ENCODE measurements around the gene DNAH7.

DNAH7 gene

GRCh38 chr2:195782156-195782555, 286.5 kb downstream of the DNAH7 start:
- H3K36me3 ChIP-seq (ENCODE audit: insufficient read depth, low read length), result no peaks in the 10 kb centered on the region
- TF ChIP-seq FOXP2 (optimal IDR thresholded peaks at IDR 0.05; ENCODE audit: control extremely low read depth, extremely low read length, insufficient read depth) (no peak), POLR2AphosphoS5 (IDR thresholded peaks at IDR 0.05; ENCODE audit: borderline replicate concordance, low read depth, low read length) (no peak), EZH2 (IDR thresholded peaks at IDR 0.05) (no peak)
- H3K9ac ChIP-seq (ENCODE audit: insufficient read length), result no peak overlapping the region
- no peak overlapping the region for H3K4me3 ChIP-seq
- DNase-seq (ENCODE audit: low read depth, low spot score), result no peak
- no peak overlapping the region for H3K27ac ChIP-seq
- no peaks in the 10 kb centered on the region for H3K9me3 ChIP-seq (ENCODE audit: low read depth, low read length)

- no peaks in the 10 kb centered on the region for H3K9me3 ChIP-seq (ENCODE audit: low read depth, low read length)
- no peak for TF ChIP-seq POLR2AphosphoS5 (IDR thresholded peaks at IDR 0.05; ENCODE audit: borderline replicate concordance, low read depth, low read length)
- no peak for TF ChIP-seq EZH2 (IDR thresholded peaks at IDR 0.05)
- TF ChIP-seq FOXP2 (optimal IDR thresholded peaks at IDR 0.05; ENCODE audit: control extremely low read depth, extremely low read length, insufficient read depth), result no peak
- H3K9ac ChIP-seq (ENCODE audit: insufficient read length), result no peak overlapping the region
- DNase-seq (ENCODE audit: low read depth, low spot score), result no peak
- H3K36me3 ChIP-seq (ENCODE audit: insufficient read depth, low read length), result no peaks in the 10 kb centered on the region
- H3K27ac ChIP-seq, result no peak overlapping the region
- H3K4me3 ChIP-seq, result no peak overlapping the region
Observed at GRCh38 chr2:195779491-195779890, 289.1 kb downstream of the DNAH7 start.

GRCh38 chr2:195769975-195770374, 298.7 kb downstream of the DNAH7 start:
- Histone ChIP-seq H3K27ac (no peak overlapping the region), H3K9me3 (ENCODE audit: low read depth, low read length) (no peaks in the 10 kb centered on the region), H3K4me3 (no peak overlapping the region), H3K9ac (ENCODE audit: insufficient read length) (no peak overlapping the region), H3K36me3 (ENCODE audit: insufficient read depth, low read length) (no peaks in the 10 kb centered on the region)
- DNase-seq (ENCODE audit: low read depth, low spot score), result no peak
- no peak for TF ChIP-seq POLR2AphosphoS5 (IDR thresholded peaks at IDR 0.05; ENCODE audit: borderline replicate concordance, low read depth, low read length)
- no peak for TF ChIP-seq FOXP2 (optimal IDR thresholded peaks at IDR 0.05; ENCODE audit: control extremely low read depth, extremely low read length, insufficient read depth)
- no peak for TF ChIP-seq EZH2 (IDR thresholded peaks at IDR 0.05)

- H3K4me3 ChIP-seq, result no peak overlapping the region
- DNase-seq (ENCODE audit: low read depth, low spot score), result no peak
- H3K9me3 ChIP-seq (ENCODE audit: low read depth, low read length), result no peaks in the 10 kb centered on the region
- no peaks in the 10 kb centered on the region for H3K36me3 ChIP-seq (ENCODE audit: insufficient read depth, low read length)
- H3K9ac ChIP-seq (ENCODE audit: insufficient read length), result no peak overlapping the region
- TF ChIP-seq EZH2 (IDR thresholded peaks at IDR 0.05), result no peak
- TF ChIP-seq FOXP2 (optimal IDR thresholded peaks at IDR 0.05; ENCODE audit: control extremely low read depth, extremely low read length, insufficient read depth), result no peak
- no peak for TF ChIP-seq POLR2AphosphoS5 (IDR thresholded peaks at IDR 0.05; ENCODE audit: borderline replicate concordance, low read depth, low read length)
- H3K27ac ChIP-seq, result no peak overlapping the region
Observed at GRCh38 chr2:195768431-195768830, 300.2 kb downstream of the DNAH7 start.

GRCh38 chr2:195766691-195767090, 301.9 kb downstream of the DNAH7 start:
- Histone ChIP-seq H3K9me3 (ENCODE audit: low read depth, low read length) (no peaks in the 10 kb centered on the region), H3K4me3 (no peak overlapping the region), H3K9ac (ENCODE audit: insufficient read length) (no peak overlapping the region), H3K36me3 (ENCODE audit: insufficient read depth, low read length) (no peaks in the 10 kb centered on the region), H3K27ac (no peak overlapping the region)
- DNase-seq (ENCODE audit: low read depth, low spot score), result no peak
- TF ChIP-seq POLR2AphosphoS5 (IDR thresholded peaks at IDR 0.05; ENCODE audit: borderline replicate concordance, low read depth, low read length), result no peak
- TF ChIP-seq FOXP2 (optimal IDR thresholded peaks at IDR 0.05; ENCODE audit: control extremely low read depth, extremely low read length, insufficient read depth), result no peak
- no peak for TF ChIP-seq EZH2 (IDR thresholded peaks at IDR 0.05)

- TF ChIP-seq EZH2 (IDR thresholded peaks at IDR 0.05), result no peak
- TF ChIP-seq POLR2AphosphoS5 (IDR thresholded peaks at IDR 0.05; ENCODE audit: borderline replicate concordance, low read depth, low read length), result no peak
- no peak for TF ChIP-seq FOXP2 (optimal IDR thresholded peaks at IDR 0.05; ENCODE audit: control extremely low read depth, extremely low read length, insufficient read depth)
- DNase-seq (ENCODE audit: low read depth, low spot score), result no peak
- no peak overlapping the region for H3K27ac ChIP-seq
- H3K4me3 ChIP-seq, result no peak overlapping the region
- no peak overlapping the region for H3K9ac ChIP-seq (ENCODE audit: insufficient read length)
- H3K9me3 ChIP-seq (ENCODE audit: low read depth, low read length), result no peaks in the 10 kb centered on the region
- no peaks in the 10 kb centered on the region for H3K36me3 ChIP-seq (ENCODE audit: insufficient read depth, low read length)
Observed at GRCh38 chr2:195763866-195764265, 304.8 kb downstream of the DNAH7 start.

- H3K27ac ChIP-seq, result no peak overlapping the region
- TF ChIP-seq EZH2 (IDR thresholded peaks at IDR 0.05), result no peak
- TF ChIP-seq FOXP2 (optimal IDR thresholded peaks at IDR 0.05; ENCODE audit: control extremely low read depth, extremely low read length, insufficient read depth), result no peak
- no peak for TF ChIP-seq POLR2AphosphoS5 (IDR thresholded peaks at IDR 0.05; ENCODE audit: borderline replicate concordance, low read depth, low read length)
- H3K9me3 ChIP-seq (ENCODE audit: low read depth, low read length), result no peaks in the 10 kb centered on the region
- no peak overlapping the region for H3K9ac ChIP-seq (ENCODE audit: insufficient read length)
- H3K36me3 ChIP-seq (ENCODE audit: insufficient read depth, low read length), result no peaks in the 10 kb centered on the region
- H3K4me3 ChIP-seq, result no peak overlapping the region
- no peak for DNase-seq (ENCODE audit: low read depth, low spot score)
Observed at GRCh38 chr2:195759877-195760276, 308.8 kb downstream of the DNAH7 start.

- Histone ChIP-seq H3K9me3 (ENCODE audit: low read depth, low read length) (no peaks in the 10 kb centered on the region), H3K9ac (ENCODE audit: insufficient read length) (no peak overlapping the region)
Observed at GRCh38 chr2:195758846-195759245, 309.8 kb downstream of the DNAH7 start.

More at GRCh38 chr2:195758846-195759245, 309.8 kb downstream of the DNAH7 start:
- no peak overlapping the region for H3K27ac ChIP-seq
- H3K4me3 ChIP-seq, result no peak overlapping the region
- H3K36me3 ChIP-seq (ENCODE audit: insufficient read depth, low read length), result no peaks in the 10 kb centered on the region
- TF ChIP-seq FOXP2 (optimal IDR thresholded peaks at IDR 0.05; ENCODE audit: control extremely low read depth, extremely low read length, insufficient read depth) (no peak), POLR2AphosphoS5 (IDR thresholded peaks at IDR 0.05; ENCODE audit: borderline replicate concordance, low read depth, low read length) (no peak), EZH2 (IDR thresholded peaks at IDR 0.05) (no peak)
- DNase-seq (ENCODE audit: low read depth, low spot score), result no peak
